ENCODE measurements around the gene NBPF20. TPM values are rescaled to one million over a fixed set of nuclear protein-coding genes. Genes with fewer than 3 reads are reported as not detected.
"Not testable (repeated sequence)": the region's sequence is repeated elsewhere in the genome, so short reads cannot be mapped to it uniquely, and the experiment has no call there.

NBPF20 gene
- polyA plus RNA-seq, 1 donor from 2014 or later = 6.8 TPM

DNA sequence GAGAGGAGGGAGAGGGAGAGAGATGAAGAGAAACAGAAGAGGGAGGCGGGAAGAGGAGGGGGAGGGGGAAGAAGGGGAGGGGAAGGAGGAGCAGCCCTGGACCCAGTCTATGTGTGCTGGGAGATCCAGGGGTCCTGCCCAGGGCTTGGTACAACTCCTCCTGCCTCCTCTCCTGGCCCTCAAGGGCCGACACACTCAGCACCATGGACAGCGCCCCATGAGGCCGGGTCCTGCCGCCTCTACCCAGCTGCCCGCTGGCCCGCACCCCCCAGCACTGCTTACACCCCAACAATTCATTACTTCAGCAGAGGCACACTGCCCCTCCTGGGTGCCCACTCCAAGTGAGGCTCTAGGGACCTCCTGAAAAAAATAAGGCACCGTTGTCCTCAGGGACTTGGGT is 26.5 kb upstream of the NBPF20 start:
- H3K9ac ChIP-seq (ENCODE audit: low read length); H4K20me1 ChIP-seq (ENCODE audit: insufficient read depth); H3K36me3 ChIP-seq (ENCODE audit: insufficient read depth, low read length); H3K9me2 ChIP-seq (ENCODE audit: insufficient read depth, low read length); H2AFZ ChIP-seq (ENCODE audit: low read depth, low read length); H3K9me3 ChIP-seq (ENCODE audit: low read length); H3K27ac ChIP-seq (ENCODE audit: low read length); H3K4me2 ChIP-seq (ENCODE audit: low read length); H3F3A ChIP-seq (ENCODE audit: insufficient read depth, low read length, poor library complexity, severe bottlenecking); H3K79me2 ChIP-seq (replicated peaks; ENCODE audit: insufficient read depth, low read length); H3K4me3 ChIP-seq (ENCODE audit: low read length): not testable (repeated sequence)
- H3K27me3 ChIP-seq (ENCODE audit: insufficient read depth, low read depth, low read length) = peaks cover 13% of the 10 kb centered on the region

DNA sequence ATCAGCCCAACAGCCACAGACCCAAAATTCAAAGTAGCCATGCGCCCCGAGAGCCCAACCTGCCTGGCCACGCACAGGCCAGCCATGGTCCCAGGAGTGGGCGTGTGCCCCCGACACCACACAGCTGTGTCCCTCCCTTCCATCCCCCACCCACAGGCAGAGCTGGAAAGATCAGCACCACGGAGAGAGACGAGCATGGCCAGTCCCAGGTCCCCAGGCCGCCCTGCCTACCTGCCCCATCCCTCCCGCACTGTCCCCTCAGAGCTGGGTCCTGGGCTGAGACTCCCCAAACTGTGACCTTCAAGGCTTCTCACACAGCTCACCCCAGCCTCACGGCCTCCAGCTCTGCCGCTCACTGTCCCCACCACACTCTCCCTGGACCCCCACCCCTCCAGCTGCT is 19.8 kb upstream of the NBPF20 start:
- not testable (repeated sequence) for H3K27ac ChIP-seq (ENCODE audit: low read length); H3K9me2 ChIP-seq (ENCODE audit: insufficient read depth, low read length); H3K9me3 ChIP-seq (ENCODE audit: low read length); H3K4me3 ChIP-seq (ENCODE audit: low read length); H3K9ac ChIP-seq (ENCODE audit: low read length); H3K27me3 ChIP-seq (ENCODE audit: insufficient read depth, low read depth, low read length); H3F3A ChIP-seq (ENCODE audit: insufficient read depth, low read length, poor library complexity, severe bottlenecking); H3K79me2 ChIP-seq (replicated peaks; ENCODE audit: insufficient read depth, low read length); H2AFZ ChIP-seq (ENCODE audit: low read depth, low read length); H3K4me2 ChIP-seq (ENCODE audit: low read length); H3K36me3 ChIP-seq (ENCODE audit: insufficient read depth, low read length); H4K20me1 ChIP-seq (ENCODE audit: insufficient read depth)

- not testable (repeated sequence) for H3K9me2 ChIP-seq (ENCODE audit: insufficient read depth, low read length); H3K4me2 ChIP-seq (ENCODE audit: low read length); H3K9ac ChIP-seq (ENCODE audit: low read length); H3K27me3 ChIP-seq (ENCODE audit: insufficient read depth, low read depth, low read length); H3F3A ChIP-seq (ENCODE audit: insufficient read depth, low read length, poor library complexity, severe bottlenecking); H3K27ac ChIP-seq (ENCODE audit: low read length); H3K9me3 ChIP-seq (ENCODE audit: low read length); H3K36me3 ChIP-seq (ENCODE audit: insufficient read depth, low read length); H3K79me2 ChIP-seq (replicated peaks; ENCODE audit: insufficient read depth, low read length); H3K4me3 ChIP-seq (ENCODE audit: low read length); H2AFZ ChIP-seq (ENCODE audit: low read depth, low read length); H4K20me1 ChIP-seq (ENCODE audit: insufficient read depth)
Measured at GRCh38 chr1:145442340-145442739, 16.9 kb upstream of the NBPF20 start.

- H3K9me2 ChIP-seq (ENCODE audit: insufficient read depth, low read length); H4K20me1 ChIP-seq (ENCODE audit: insufficient read depth); H3K36me3 ChIP-seq (ENCODE audit: insufficient read depth, low read length); H3K9me3 ChIP-seq (ENCODE audit: low read length); H3K9ac ChIP-seq (ENCODE audit: low read length); H3F3A ChIP-seq (ENCODE audit: insufficient read depth, low read length, poor library complexity, severe bottlenecking); H3K27ac ChIP-seq (ENCODE audit: low read length); H3K79me2 ChIP-seq (replicated peaks; ENCODE audit: insufficient read depth, low read length); H2AFZ ChIP-seq (ENCODE audit: low read depth, low read length); H3K4me2 ChIP-seq (ENCODE audit: low read length): not testable (repeated sequence)
- peak overlapping the region; percentile 54 for H3K4me3 ChIP-seq (ENCODE audit: low read length)
- peaks cover 20% of the 10 kb centered on the region for H3K27me3 ChIP-seq (ENCODE audit: insufficient read depth, low read depth, low read length)
Measured at GRCh38 chr1:145431363-145432256, 6.2 kb upstream of the NBPF20 start.

GRCh38 chr1:145430830-145431229 is 5.4 kb upstream of the NBPF20 start:
- peaks cover 20% of the 10 kb centered on the region for H3K27me3 ChIP-seq (ENCODE audit: insufficient read depth, low read depth, low read length)
- not testable (repeated sequence) for H3K9me3 ChIP-seq (ENCODE audit: low read length); H4K20me1 ChIP-seq (ENCODE audit: insufficient read depth); H3K9me2 ChIP-seq (ENCODE audit: insufficient read depth, low read length); H3K27ac ChIP-seq (ENCODE audit: low read length); H3K4me2 ChIP-seq (ENCODE audit: low read length); H3F3A ChIP-seq (ENCODE audit: insufficient read depth, low read length, poor library complexity, severe bottlenecking); H3K36me3 ChIP-seq (ENCODE audit: insufficient read depth, low read length); H2AFZ ChIP-seq (ENCODE audit: low read depth, low read length); H3K79me2 ChIP-seq (replicated peaks; ENCODE audit: insufficient read depth, low read length); H3K9ac ChIP-seq (ENCODE audit: low read length)
- H3K4me3 ChIP-seq (ENCODE audit: low read length) = peak overlapping the region; percentile 54

DNA sequence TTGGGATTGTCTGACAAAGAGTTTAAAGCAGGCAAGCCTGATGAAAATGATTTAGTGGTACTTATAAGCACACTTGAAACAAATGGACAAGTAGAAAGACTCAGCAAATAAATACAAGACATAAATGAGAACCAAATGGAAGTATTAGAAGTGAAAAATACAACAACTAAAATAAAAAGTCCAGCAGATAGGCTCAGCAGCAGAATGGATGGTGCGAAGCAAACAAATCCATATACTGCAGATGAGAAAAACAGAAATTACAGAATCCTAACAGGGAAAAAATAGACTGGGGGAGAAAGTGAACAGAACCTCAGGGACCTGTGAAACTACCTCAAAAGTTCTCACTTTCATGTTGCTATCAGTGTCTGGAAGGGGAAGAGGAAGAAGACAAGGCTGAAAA is 3.9 kb upstream of the NBPF20 start:
- not testable (repeated sequence) for H3K79me2 ChIP-seq (replicated peaks; ENCODE audit: insufficient read depth, low read length); H3K27ac ChIP-seq (ENCODE audit: low read length); H3F3A ChIP-seq (ENCODE audit: insufficient read depth, low read length, poor library complexity, severe bottlenecking); H3K4me3 ChIP-seq (ENCODE audit: low read length); H3K4me2 ChIP-seq (ENCODE audit: low read length); H3K9me2 ChIP-seq (ENCODE audit: insufficient read depth, low read length); H3K9me3 ChIP-seq (ENCODE audit: low read length); H3K36me3 ChIP-seq (ENCODE audit: insufficient read depth, low read length); H4K20me1 ChIP-seq (ENCODE audit: insufficient read depth); H3K9ac ChIP-seq (ENCODE audit: low read length); H2AFZ ChIP-seq (ENCODE audit: low read depth, low read length)
- H3K27me3 ChIP-seq (ENCODE audit: insufficient read depth, low read depth, low read length) = peaks cover 20% of the 10 kb centered on the region

- H2AFZ ChIP-seq (ENCODE audit: low read depth, low read length); H3K9me2 ChIP-seq (ENCODE audit: insufficient read depth, low read length); H3K79me2 ChIP-seq (replicated peaks; ENCODE audit: insufficient read depth, low read length); H4K20me1 ChIP-seq (ENCODE audit: insufficient read depth); H3F3A ChIP-seq (ENCODE audit: insufficient read depth, low read length, poor library complexity, severe bottlenecking); H3K27ac ChIP-seq (ENCODE audit: low read length); H3K9me3 ChIP-seq (ENCODE audit: low read length); H3K4me2 ChIP-seq (ENCODE audit: low read length); H3K36me3 ChIP-seq (ENCODE audit: insufficient read depth, low read length): not testable (repeated sequence)
- Histone ChIP-seq H3K9ac (ENCODE audit: low read length) (peak overlapping the region; percentile 71), H3K27me3 (ENCODE audit: insufficient read depth, low read depth, low read length) (peaks cover 11% of the 10 kb centered on the region), H3K4me3 (ENCODE audit: low read length) (peak overlapping the region; percentile 76)
Measured at GRCh38 chr1:145424612-145425435, 579 bp downstream of the NBPF20 start.

DNA sequence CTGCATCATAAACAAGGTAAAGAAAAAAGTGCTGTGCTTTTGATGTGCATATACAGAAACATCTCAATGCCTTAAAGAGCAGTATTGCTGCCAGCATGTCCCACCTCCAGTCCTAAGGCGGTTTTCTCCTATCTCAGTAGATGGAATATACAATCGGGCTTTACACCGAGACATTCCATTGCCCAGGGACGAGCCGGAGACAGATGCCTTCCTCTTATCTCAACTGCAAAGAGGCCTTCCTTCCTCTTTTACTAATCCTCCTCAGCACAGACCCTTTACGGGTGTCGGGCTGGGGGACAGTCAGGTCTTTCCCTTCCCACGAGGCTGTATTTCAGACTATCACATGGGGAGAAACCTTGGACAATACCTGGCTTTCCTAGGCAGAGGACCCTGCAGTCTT is 10.3 kb downstream of the NBPF20 start:
- not testable (repeated sequence) for H3K9me3 ChIP-seq (ENCODE audit: low read length); H3K27ac ChIP-seq (ENCODE audit: low read length); H3K4me2 ChIP-seq (ENCODE audit: low read length); H3K9me2 ChIP-seq (ENCODE audit: insufficient read depth, low read length); H3K79me2 ChIP-seq (replicated peaks; ENCODE audit: insufficient read depth, low read length); H3K4me3 ChIP-seq (ENCODE audit: low read length); H4K20me1 ChIP-seq (ENCODE audit: insufficient read depth); H3F3A ChIP-seq (ENCODE audit: insufficient read depth, low read length, poor library complexity, severe bottlenecking); H3K9ac ChIP-seq (ENCODE audit: low read length); H3K36me3 ChIP-seq (ENCODE audit: insufficient read depth, low read length); H2AFZ ChIP-seq (ENCODE audit: low read depth, low read length); H3K27me3 ChIP-seq (ENCODE audit: insufficient read depth, low read depth, low read length)

Data from neural cell (in vitro differentiated cells).